ENCODE data around the gene PRDM16.

Gene PRDM16

GRCh38 chr1:3068564-3069431 lies at the start of gene PRDM16:
Gene PRDM16, plus strand, starts transcription at chr1:3069203. Its CDS starts 57 bp downstream, at chr1:3069260.
- no peak for DNase-seq

- DNase-seq = no peak
Observed at GRCh38 chr1:3019516-3020051, 49.4 kb upstream of the PRDM16 start.

- no peak for DNase-seq
Observed at GRCh38 chr1:3020263-3020909, 48.6 kb upstream of the PRDM16 start.

- DNase-seq = no peak
Observed at GRCh38 chr1:3021233-3021671, 47.8 kb upstream of the PRDM16 start, which contains the start of gene ACTRT2. Gene ACTRT2, plus strand, starts transcription at chr1:3021467. Its CDS starts 220 bp downstream, at chr1:3021687.

DNA sequence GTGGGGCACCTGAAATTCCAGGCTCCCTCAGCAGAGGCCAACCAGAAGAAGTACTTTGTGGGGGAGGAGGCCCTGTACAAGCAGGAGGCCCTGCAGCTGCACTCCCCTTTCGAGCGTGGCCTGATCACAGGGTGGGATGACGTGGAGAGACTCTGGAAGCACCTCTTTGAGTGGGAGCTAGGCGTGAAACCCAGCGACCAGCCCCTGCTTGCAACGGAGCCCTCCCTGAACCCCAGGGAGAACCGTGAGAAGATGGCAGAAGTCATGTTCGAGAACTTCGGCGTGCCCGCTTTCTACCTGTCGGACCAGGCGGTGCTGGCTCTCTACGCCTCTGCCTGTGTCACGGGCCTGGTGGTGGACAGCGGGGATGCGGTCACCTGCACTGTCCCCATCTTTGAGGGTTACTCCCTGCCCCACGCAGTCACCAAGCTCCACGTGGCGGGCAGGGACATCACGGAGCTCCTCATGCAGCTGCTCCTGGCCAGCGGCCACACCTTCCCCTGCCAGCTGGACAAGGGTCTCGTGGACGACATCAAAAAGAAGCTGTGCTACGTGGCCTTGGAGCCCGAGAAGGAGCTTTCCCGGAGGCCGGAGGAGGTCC lies 47.1 kb upstream of the PRDM16 start:
- DNase-seq = no peak

DNA sequence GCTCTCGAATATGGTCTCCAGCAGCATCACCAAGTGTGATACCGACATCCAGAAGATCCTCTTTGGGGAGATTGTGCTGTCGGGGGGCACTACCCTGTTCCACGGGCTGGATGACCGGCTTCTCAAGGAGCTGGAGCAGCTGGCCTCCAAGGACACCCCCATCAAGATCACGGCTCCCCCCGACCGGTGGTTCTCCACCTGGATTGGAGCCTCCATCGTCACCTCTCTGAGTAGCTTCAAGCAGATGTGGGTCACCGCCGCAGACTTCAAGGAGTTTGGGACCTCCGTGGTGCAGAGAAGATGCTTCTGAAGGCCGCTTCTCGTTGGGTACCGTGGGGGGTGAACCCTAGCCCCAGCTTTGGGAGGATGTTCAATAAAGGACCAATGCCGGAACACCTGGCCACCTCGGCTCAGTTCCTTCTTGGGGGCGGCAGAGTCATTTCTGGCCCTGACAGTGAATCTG lies 46.5 kb upstream of the PRDM16 start:
- DNase-seq = no peak

GRCh38 chr1:3022976-3023375 lies 46.0 kb upstream of the PRDM16 start:
- DNase-seq = no peak

DNA sequence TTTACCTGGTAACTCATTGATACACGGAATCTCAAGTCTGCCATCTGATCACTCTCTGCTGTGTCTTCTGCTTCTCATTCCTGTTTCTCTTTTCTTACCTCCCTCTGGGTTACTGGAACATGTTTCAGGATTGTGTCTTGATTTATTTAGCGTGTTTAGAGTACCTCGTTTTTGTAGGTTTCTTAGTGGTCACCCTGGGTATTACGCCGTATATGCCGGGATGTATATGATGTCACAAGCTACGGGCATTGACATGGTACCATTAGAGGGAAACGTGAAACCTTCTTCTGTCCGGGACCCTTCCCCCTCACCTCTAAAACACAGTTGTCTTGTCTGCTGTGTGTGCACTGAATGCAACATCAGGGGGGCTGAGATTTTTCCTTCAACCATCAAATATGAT lies 45.0 kb upstream of the PRDM16 start:
- DNase-seq = no peak

GRCh38 chr1:3024588-3024987 lies 44.4 kb upstream of the PRDM16 start:
- DNase-seq = no peak

DNA sequence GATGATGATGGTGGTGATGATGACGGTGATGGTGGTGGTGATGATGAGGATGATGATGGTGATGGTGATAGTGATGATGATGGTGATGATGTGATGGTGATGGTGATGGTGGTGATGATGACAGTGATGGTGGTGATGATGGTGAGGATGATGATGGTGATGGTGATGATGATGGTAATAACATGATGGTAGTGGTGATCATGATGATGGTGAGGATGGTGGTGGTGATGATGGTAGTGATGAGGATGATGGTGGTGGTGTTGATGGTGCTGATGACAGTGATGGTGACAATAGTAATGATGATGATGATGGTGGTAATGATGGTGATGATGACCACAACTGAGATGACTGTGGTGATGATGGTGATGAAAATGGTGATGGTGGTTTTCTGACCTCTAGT lies 42.9 kb upstream of the PRDM16 start:
- no peak for DNase-seq

DNA sequence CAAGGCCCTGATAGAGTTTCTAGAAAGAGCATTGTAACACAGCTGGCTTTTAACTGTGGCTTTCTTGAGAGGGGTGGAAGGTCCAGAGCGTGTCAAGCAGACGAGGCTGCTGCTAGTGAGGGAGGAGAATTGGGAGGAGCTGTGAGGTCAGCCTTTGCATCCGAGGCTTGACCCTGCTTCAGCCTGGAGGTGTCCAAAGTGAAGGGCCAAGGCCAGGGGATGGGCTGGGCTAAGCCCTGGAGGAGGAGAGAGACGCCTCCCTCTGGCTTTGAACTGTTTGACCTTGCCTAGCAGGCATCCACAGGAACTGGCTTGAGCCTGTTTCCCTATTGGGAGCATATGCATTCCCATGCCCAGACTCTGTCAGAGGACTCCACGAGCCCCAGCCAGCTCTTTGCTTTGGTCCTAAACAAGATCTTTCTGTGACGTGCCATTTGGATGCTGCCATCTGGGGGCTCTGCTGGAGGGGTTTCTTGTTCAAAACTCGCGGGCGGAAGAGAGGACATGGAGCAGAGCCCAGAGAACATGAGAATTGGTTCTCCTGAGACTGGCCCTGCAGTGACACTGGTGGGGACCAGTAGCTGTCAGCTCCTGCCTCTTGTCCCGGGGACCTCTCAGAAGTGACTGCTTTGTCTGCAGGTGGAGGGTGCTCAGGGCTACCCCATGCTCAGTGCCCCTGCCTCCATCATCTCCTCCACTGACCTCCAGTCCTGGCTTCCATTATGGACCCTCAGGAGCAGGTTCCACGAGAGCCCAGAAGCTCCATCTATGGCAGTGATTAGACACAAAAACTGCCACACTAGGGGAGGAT lies 42.2 kb upstream of the PRDM16 start:
- no peak for DNase-seq

GRCh38 chr1:3027611-3028371 lies 41.2 kb upstream of the PRDM16 start:
- no peak for DNase-seq

- no peak for DNase-seq
Observed at GRCh38 chr1:3028531-3029282, 40.3 kb upstream of the PRDM16 start.

DNA sequence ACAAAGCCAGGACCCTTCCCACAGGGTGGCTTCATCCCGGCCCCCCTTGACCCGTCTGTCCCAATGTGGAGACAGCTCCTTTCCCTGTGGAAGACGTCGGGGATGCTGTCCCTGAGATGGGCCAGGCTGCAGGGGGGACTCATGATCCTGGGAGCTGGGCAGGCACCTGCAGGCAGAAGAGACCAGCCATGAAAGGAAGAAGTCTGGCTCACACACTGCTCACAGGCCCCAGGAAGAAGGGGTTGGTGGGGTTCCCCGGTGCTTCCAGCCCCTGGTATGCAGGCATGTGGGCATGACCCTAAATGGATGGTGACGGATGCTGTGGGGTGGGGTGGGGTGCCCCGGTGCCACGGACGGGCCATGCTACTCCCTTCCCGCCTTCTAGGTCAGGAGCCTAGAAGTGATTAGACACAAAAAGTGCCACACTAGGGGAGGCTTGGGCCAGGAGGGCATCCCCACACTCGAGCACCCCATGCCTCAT lies 39.5 kb upstream of the PRDM16 start:
- DNase-seq = no peak

DNA sequence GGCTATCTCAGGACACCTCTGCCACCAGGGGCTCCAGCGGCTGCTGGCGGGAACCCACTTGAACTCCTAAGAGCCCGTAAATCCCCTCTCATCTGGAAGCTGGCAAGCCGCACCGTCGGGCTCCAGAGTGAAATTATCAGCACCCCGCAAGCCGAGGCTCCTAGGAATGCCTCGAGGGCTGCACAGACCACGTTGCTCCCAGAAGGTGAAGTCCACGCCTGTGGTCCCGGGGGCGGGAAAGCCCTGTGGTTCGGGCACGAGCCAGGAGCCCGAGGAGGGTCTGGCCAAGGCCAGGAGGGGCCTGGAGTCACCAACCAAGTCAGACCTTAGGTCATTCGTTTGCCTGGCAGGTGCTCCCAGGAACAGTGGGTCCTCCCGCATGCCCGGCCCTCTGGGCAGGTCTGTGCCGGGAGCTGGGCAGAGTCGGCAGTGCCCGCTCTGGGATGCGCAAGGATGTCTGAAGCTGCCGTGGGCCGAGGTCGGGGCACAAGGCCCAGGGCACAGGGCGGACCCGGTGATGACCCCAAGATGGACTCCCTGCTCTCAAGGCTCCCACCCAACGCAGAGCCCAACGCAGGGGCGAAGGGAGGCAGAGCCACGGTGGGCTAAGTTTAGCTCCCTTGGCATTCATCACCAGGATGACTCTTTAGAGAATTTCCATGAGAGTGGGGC lies 38.9 kb upstream of the PRDM16 start:
- DNase-seq = no peak

GRCh38 chr1:3030663-3031381 lies 38.2 kb upstream of the PRDM16 start:
- no peak for DNase-seq

DNA sequence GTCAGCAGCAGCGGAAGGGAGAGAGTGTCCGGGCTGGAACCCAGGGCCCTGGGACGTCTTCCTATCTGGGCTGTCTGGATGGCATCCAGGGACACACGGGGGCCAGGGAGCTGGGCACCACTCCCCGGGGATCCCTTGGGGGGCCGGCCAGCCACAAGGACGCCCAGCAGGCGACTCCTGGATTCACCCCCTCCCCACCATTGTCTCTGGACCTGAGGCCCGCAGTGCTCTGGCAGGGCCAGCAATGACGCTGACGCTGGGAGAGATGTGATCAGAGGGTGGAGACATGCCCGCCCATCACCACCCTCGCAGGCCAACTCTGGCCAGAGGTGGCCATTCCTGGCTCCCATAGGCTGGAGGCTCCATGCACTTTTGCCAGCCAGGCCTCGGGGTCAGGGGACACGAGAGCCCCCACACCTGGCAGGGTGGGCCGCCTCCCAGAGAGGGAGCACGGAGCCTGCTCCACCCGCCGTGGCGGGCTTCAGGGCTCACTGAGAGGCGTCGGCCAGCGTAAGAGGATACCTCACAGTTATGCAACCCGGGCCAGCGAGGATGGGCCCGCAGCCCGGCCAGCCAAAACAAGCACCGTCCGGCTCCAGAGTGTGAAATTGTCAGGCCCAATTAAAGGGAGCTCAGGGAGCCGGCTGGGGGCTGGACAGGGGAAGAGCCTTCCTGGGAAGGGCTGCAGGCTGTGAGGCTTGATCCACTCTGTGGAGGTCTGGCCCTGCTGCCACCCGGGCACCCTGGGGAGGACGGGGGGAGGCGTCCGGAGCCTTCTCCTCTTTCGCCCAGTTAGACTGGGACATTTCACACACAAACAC lies 37.4 kb upstream of the PRDM16 start:
- DNase-seq = no peak

DNA sequence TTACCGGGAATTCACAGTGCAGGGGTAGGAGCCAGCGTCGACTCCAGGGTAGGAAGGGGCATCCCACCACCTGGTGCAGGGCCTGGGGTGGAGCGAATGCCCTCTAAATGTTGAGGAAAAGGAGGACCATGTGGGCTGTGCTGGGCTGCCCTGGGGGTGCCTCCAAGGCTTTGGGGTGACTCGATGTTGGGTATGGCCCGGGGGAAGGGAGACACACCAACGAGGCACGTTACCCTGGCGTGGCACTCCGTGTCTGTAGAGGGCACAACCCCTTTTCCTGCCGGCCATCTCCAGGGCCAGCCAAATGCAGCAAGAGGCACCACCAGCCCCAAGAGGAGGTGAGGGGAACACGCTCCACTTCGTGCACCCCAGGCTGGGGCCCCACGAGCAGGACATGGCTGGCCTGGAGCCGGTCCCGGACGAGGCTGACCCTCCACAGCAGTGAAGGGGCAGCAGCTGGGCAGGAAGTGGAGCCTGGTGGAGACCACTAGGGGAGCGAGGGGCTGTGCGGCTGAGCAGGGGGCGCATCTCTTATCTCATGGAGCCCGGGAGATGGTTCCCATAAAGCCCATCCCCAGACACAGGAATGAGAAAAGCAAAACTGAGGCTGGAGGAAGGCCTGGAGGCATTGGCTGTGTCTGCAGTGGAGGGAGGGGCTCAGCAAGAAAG lies 36.5 kb upstream of the PRDM16 start:
- DNase-seq = no peak
